Uterus (tissue), 4 donors: ENCODE measurements around the gene VGF. TPM values are rescaled to one million over a fixed set of nuclear protein-coding genes. Genes with fewer than 3 reads are reported as not detected.
"Not testable (repeated sequence)": the region's sequence is repeated elsewhere in the genome, so short reads cannot be mapped to it uniquely, and the experiment has no call there.

Experiments used
- DNase-seq, 2 donors: peaks; one replicate each; pipeline ENCODE4 v3.0.0-alpha.2; 2019 to 2020
- H3K27ac ChIP-seq, 2 donors: fragments of 200-600 bp; sonication (generic); 1 replicate in 1 of 2; 2 replicates in 1 of 2; pipeline ENCODE4 v1.5.1; 2016 to 2018
- H3K27me3 ChIP-seq, 2 donors: fragments of 200-600 bp; sonication (generic); one replicate each; pipeline ENCODE4 v1.5.1; 2018 to 2019; ENCODE audit warnings: control low read depth in 1 of 2
- H3K36me3 ChIP-seq, 2 donors: fragments of 200-600 bp; sonication (generic); one replicate each; pipeline ENCODE4 v1.5.1; 2019; ENCODE audit warnings: control low read depth in 1 of 2
- H3K4me1 ChIP-seq, 2 donors: fragments of 200-600 bp; sonication (generic); one replicate each; pipeline ENCODE4 v1.5.1; 2018 to 2019; ENCODE audit warnings: control low read depth in 1 of 2
- H3K4me3 ChIP-seq, 2 donors: fragments of 200-600 bp; sonication (generic); 1 replicate in 1 of 2; 2 replicates in 1 of 2; pipeline ENCODE4 v1.5.1; 2018 to 2019; ENCODE audit warnings: mild to moderate bottlenecking in 1 of 2
- H3K9me3 ChIP-seq, 2 donors: fragments of 200-600 bp; sonication (generic); one replicate each; pipeline ENCODE4 v1.5.1; 2019; ENCODE audit warnings: control low read depth in 1 of 2
- CTCF ChIP-seq, 4 experiments: fragments of 200-600 bp in 2 of 4; fragments of 450-650 bp in 2 of 4; sonication (generic) in 2 of 4; IDR thresholded peaks; one replicate each; pipeline ENCODE4 v1.5.1; 2016 to 2019; ENCODE audit warnings: antibody characterized with exemption in 4 of 4, mild to moderate bottlenecking in 2 of 4, moderate library complexity in 1 of 4
- POLR2A ChIP-seq, 2 donors: fragments of 450-650 bp; IDR thresholded peaks; one replicate each; pipeline ENCODE4 v1.6.1; 2016; ENCODE audit warnings: antibody characterized with exemption in 2 of 2, mild to moderate bottlenecking in 1 of 2, moderate library complexity in 1 of 2
- intact Hi-C: fragments of 100-400 bp; cut with DNase I; formaldehyde crosslinking; loops from one replicate; pipeline ENCODE4 v1.15.1; 2023; ENCODE audit warnings: low total_unique reads
- total RNA-seq, 4 donors: library from RNA; depleted of rRNA in 3 of 4; stranded (reverse); fragments of >200 nt in 3 of 4; gene quantifications; one replicate each; pipeline versions ENCODE4 v1.1.0 to v1.2.4, GENCODE V29; 2014 to 2023
- donor health status: DM: yes; HTN: yes; CAD: no.

Gene VGF
- total RNA-seq, 4 donors from 2014 or later, result 0.14 TPM; not detected in 3

- TF ChIP-seq CTCF (IDR thresholded peaks at IDR 0.05) (no peak), POLR2A (IDR thresholded peaks at IDR 0.05) (no peak)
- Histone ChIP-seq H3K27me3 (no peaks in the 10 kb centered on the region), H3K4me1 (no peaks in the 10 kb centered on the region), H3K36me3 (no peaks in the 10 kb centered on the region), H3K27ac (no peak overlapping the region), H3K9me3 (no peaks in the 10 kb centered on the region), H3K4me3 (no peak overlapping the region)
- intact Hi-C loops, result no loop called here
- DNase-seq, result no peak
These were observed 42.1 kb upstream of the VGF start for GRCh38 chr7:101207459-101207858.

GRCh38 chr7:101206665-101207042 is 41.3 kb upstream of the VGF start:
- Histone ChIP-seq H3K27me3 (peaks cover 0 to 8% of the 10 kb centered on the region in 2 donors), H3K36me3 (no peaks in the 10 kb centered on the region), H3K4me1 (peaks cover 0 to 4% of the 10 kb centered on the region in 2 donors), H3K27ac (no peak overlapping the region), H3K4me3 (no peak overlapping the region), H3K9me3 (no peaks in the 10 kb centered on the region)
- TF ChIP-seq CTCF (IDR thresholded peaks at IDR 0.05) (no peak), POLR2A (IDR thresholded peaks at IDR 0.05) (no peak)
- DNase-seq, result no peak
- intact Hi-C loops, result no loop called here

- Histone ChIP-seq H3K9me3 (no peaks in the 10 kb centered on the region), H3K4me3 (no peak overlapping the region), H3K27me3 (peaks cover 0 to 12% of the 10 kb centered on the region in 2 donors), H3K4me1 (peaks cover 0 to 4% of the 10 kb centered on the region in 2 donors), H3K27ac (no peak overlapping the region), H3K36me3 (no peaks in the 10 kb centered on the region)
- TF ChIP-seq POLR2A (IDR thresholded peaks at IDR 0.05) (no peak), CTCF (IDR thresholded peaks at IDR 0.05) (no peak)
- intact Hi-C loops, result no loop called here
- no peak for DNase-seq
These were observed 40.7 kb upstream of the VGF start for GRCh38 chr7:101205901-101206664.

- peaks cover 0 to 12% of the 10 kb centered on the region in 2 donors for H3K27me3 ChIP-seq
- H3K9me3 ChIP-seq, DNase-seq, H3K4me1 ChIP-seq, H3K4me3 ChIP-seq, H3K27ac ChIP-seq, H3K36me3 ChIP-seq, intact Hi-C loops: not testable (repeated sequence)
These were observed 38.7 kb upstream of the VGF start for GRCh38 chr7:101203740-101204738.

GRCh38 chr7:101202603-101202918 is 37.2 kb upstream of the VGF start:
- Histone ChIP-seq H3K27ac (no peak overlapping the region), H3K4me3 (no peak overlapping the region), H3K9me3 (no peaks in the 10 kb centered on the region), H3K4me1 (peaks cover 0 to 4% of the 10 kb centered on the region in 2 donors), H3K36me3 (no peaks in the 10 kb centered on the region), H3K27me3 (peaks cover 0 to 12% of the 10 kb centered on the region in 2 donors)
- TF ChIP-seq POLR2A (IDR thresholded peaks at IDR 0.05), result no peak
- no peak for TF ChIP-seq CTCF (IDR thresholded peaks at IDR 0.05)
- no peak for DNase-seq
- intact Hi-C loops, result no loop called here
